HCT116 (cell line): ENCODE data around the gene PTGR1. TPM values are rescaled to one million over a fixed set of nuclear protein-coding genes. Genes with fewer than 3 reads are reported as not detected.

Experiments
- ATAC-seq: fragments of 200-7000 bp; cut with Tn5 transposase; 2 replicates; pipeline ENCODE4 v1.9.1; 2020; ENCODE audit warnings: mild to moderate bottlenecking, moderate library complexity
- BruUV-seq: library from RNA; stranded (reverse); fragments of 400-500 nt; replicated peaks from 2 replicates; lab custom pipeline; 2021; lab: Mats Ljungman, UMichigan
- CTCF ChIA-PET: fragments of 300-600 bp; sonication (Branson Sonifier 250); formaldehyde crosslinking; loops from one replicate; lab custom pipeline; 2021; ENCODE audit warnings: antibody characterized with exemption; lab: Charles Lee
- POLR2A ChIA-PET: fragments of 300-600, 350-600 bp; sonication (Branson Sonifier 250); formaldehyde crosslinking; loops from one replicate; lab custom pipeline; 2021; ENCODE audit warnings: antibody characterized with exemption; lab: Charles Lee
- RAD21 ChIA-PET, 2 experiments: fragments of 300-600 bp; sonication (Branson Sonifier 250); formaldehyde crosslinking; loops; one replicate each; lab custom pipeline; 2023; ENCODE audit warnings: low total read pairs in 2 of 2; ENCODE audit not compliant: uncharacterized antibody in 2 of 2, unreplicated experiment in 2 of 2, low non-redundant PET in 1 of 2; lab: Charles Lee
- DNase-seq: peaks from one replicate; pipeline ENCODE4 v3.0.0-alpha.2; 2010; ENCODE audit warnings: low read depth, low spot score
- H2AFZ ChIP-seq: fragments of 200-600 bp; shearing (Covaris generic), sonication (generic); 2 replicates; pipeline ENCODE4 v1.6.1; 2017; ENCODE audit warnings: low read depth, mixed run types, mixed read lengths, antibody characterized with exemption, low read length; ENCODE audit not compliant: poor library complexity, severe bottlenecking
- H3K27ac ChIP-seq: 2 replicates; pipeline ENCODE4 v1.5.1; 2012; ENCODE audit warnings: low read depth, low read length
- H3K27me3 ChIP-seq: fragments of 200-600 bp; sonication (generic); 2 replicates; pipeline ENCODE4 v1.6.1; 2016; ENCODE audit warnings: mixed run types, low read length, mixed read lengths; ENCODE audit not compliant: insufficient read depth
- H3K36me3 ChIP-seq, 2 experiments: fragments of 200-500 bp in 1 of 2; fragments of 200-600 bp in 1 of 2; sonication (Bioruptor generic) in 1 of 2; sonication (generic) in 1 of 2; 2 replicates each; pipeline versions ENCODE4 v1.5.1 to v1.6.1; 2014 to 2016; ENCODE audit warnings: low read length in 2 of 2, inconsistent platforms in 1 of 2, mixed read lengths in 1 of 2, mixed run types in 1 of 2; ENCODE audit not compliant: insufficient read depth in 2 of 2, control insufficient read depth in 1 of 2
- H3K4me1 ChIP-seq, 2 experiments: fragments of 200-600 bp in 1 of 2; sonication (generic) in 1 of 2; 2 replicates each; pipeline versions ENCODE4 v1.5.1 to v1.6.1; 2012 to 2017; ENCODE audit warnings: low read length in 2 of 2, inconsistent platforms in 1 of 2, mild to moderate bottlenecking in 1 of 2, mixed read lengths in 1 of 2, mixed run types in 1 of 2, moderate library complexity in 1 of 2; ENCODE audit not compliant: insufficient read depth in 2 of 2, control insufficient read depth in 1 of 2
- H3K4me2 ChIP-seq: fragments of 200-600 bp; sonication (generic); 2 replicates; pipeline ENCODE4 v1.6.1; 2017; ENCODE audit warnings: mixed run types, low read length, mixed read lengths
- H3K4me3 ChIP-seq, 2 experiments: fragments of 200-600 bp in 1 of 2; sonication (generic) in 1 of 2; replicated peaks in 1 of 2; 2 replicates each; pipeline ENCODE4 v1.5.1; 2011 to 2016; ENCODE audit warnings: low read length in 2 of 2, control low read depth in 1 of 2, low read depth in 1 of 2, mild to moderate bottlenecking in 1 of 2, mixed read lengths in 1 of 2, mixed run types in 1 of 2
- H3K79me2 ChIP-seq: fragments of 200-600 bp; sonication (generic); 2 replicates; pipeline ENCODE4 v1.6.1; 2017; ENCODE audit warnings: mild to moderate bottlenecking, mixed run types, low read length, moderate library complexity, mixed read lengths; ENCODE audit not compliant: insufficient read depth
- H3K9ac ChIP-seq: fragments of 200-600 bp; sonication (generic); 2 replicates; pipeline ENCODE4 v1.6.1; 2016; ENCODE audit warnings: low read length, mixed read lengths
- H3K9me2 ChIP-seq: fragments of 200-600 bp; sonication (generic), shearing (Covaris generic); 2 replicates; pipeline ENCODE4 v1.6.1; 2017; ENCODE audit warnings: mixed run types, mild to moderate bottlenecking, moderate library complexity; ENCODE audit not compliant: insufficient read depth
- H3K9me3 ChIP-seq, 2 experiments: fragments of 200-500 bp in 1 of 2; fragments of 200-600 bp in 1 of 2; sonication (Bioruptor generic) in 1 of 2; sonication (generic) in 1 of 2; 2 replicates each; pipeline ENCODE4 v1.6.1; 2014 to 2017; ENCODE audit warnings: low read length in 2 of 2, mixed read lengths in 2 of 2, inconsistent platforms in 1 of 2, low read depth in 1 of 2, mild to moderate bottlenecking in 1 of 2, mixed run types in 1 of 2, moderate library complexity in 1 of 2; ENCODE audit not compliant: control insufficient read depth in 1 of 2, insufficient read depth in 1 of 2
- H4K20me1 ChIP-seq: fragments of 200-600 bp; sonication (generic), shearing (Covaris generic); 2 replicates; pipeline ENCODE4 v1.6.1; 2017; ENCODE audit warnings: mixed run types, mild to moderate bottlenecking, moderate library complexity; ENCODE audit not compliant: insufficient read depth
- CBX3 ChIP-seq: IDR thresholded peaks from 2 replicates; pipeline ENCODE4 v1.6.1; 2012; ENCODE audit warnings: low read depth
- EGR1 ChIP-seq: IDR thresholded peaks from 2 replicates; pipeline ENCODE4 v1.6.1; 2012; ENCODE audit warnings: low read depth
- EZH2 ChIP-seq: fragments of 200-600 bp; sonication (generic); IDR thresholded peaks from 2 replicates; pipeline ENCODE4 v1.6.1; 2017; ENCODE audit warnings: antibody characterized with exemption, mixed run types
- EZH2phosphoT487 ChIP-seq: fragments of 200-600 bp; IDR thresholded peaks from 2 replicates; pipeline ENCODE4 v1.6.1; 2018; ENCODE audit warnings: antibody characterized with exemption, borderline replicate concordance
- JUND ChIP-seq: IDR thresholded peaks from 2 replicates; pipeline ENCODE4 v1.6.1; 2012
- POLR2A ChIP-seq: IDR thresholded peaks from 2 replicates; pipeline ENCODE4 v1.7.0; 2011; ENCODE audit warnings: borderline replicate concordance; ENCODE audit not compliant: insufficient read depth, insufficient read length; ENCODE audit errors: extremely low read depth
- SIN3A ChIP-seq: IDR thresholded peaks from 2 replicates; pipeline ENCODE4 v1.6.1; 2012; ENCODE audit warnings: low read depth
- SRF ChIP-seq: IDR thresholded peaks from 2 replicates; pipeline ENCODE4 v1.6.1; 2012; ENCODE audit warnings: low read depth
- TCF7L2 ChIP-seq: IDR thresholded peaks from 2 replicates; pipeline ENCODE4 v1.7.0; 2011; ENCODE audit warnings: borderline replicate concordance, inconsistent platforms; ENCODE audit not compliant: insufficient read depth, insufficient read length; ENCODE audit errors: extremely low read depth
- ZFX ChIP-seq: fragments of 450-650 bp; IDR thresholded peaks from 2 replicates; pipeline ENCODE4 v1.6.1; 2017
- ZNF274 ChIP-seq: fragments of 200-500 bp; sonication (Bioruptor generic); IDR thresholded peaks from 2 replicates; pipeline ENCODE4 v1.6.1; 2014; ENCODE audit warnings: mild to moderate bottlenecking, low read depth, low read length, inconsistent platforms
- intact Hi-C: fragments of 100-400 bp; cut with micrococcal nuclease; formaldehyde crosslinking; loops from 2 replicates; pipeline ENCODE4 v1.10.0; 2022
- total RNA-seq: library from RNA; stranded (reverse); gene quantifications from one replicate; pipeline ENCODE4 v1.2.1, GENCODE V29; 2021; ENCODE audit not compliant: unreplicated experiment
- TF ChIP-seq, protein P1 (sequence below): IDR thresholded peaks from 2 replicates; pipeline ENCODE4 v1.6.1; 2012; ENCODE audit warnings: low read depth
- TF ChIP-seq, protein P2 (sequence below): IDR thresholded peaks from 2 replicates; pipeline ENCODE4 v1.6.1; 2012
- TF ChIP-seq, protein P3 (sequence below), 3 experiments: fragments of 200-600 bp in 1 of 3; sonication (generic) in 1 of 3; IDR thresholded peaks in 2 of 3; conservative IDR thresholded peaks in 1 of 3; 2 replicates each; pipeline ENCODE4 v1.5.1; 2012 to 2017; ENCODE audit warnings: low read depth in 2 of 3, low read length in 2 of 3, antibody characterized with exemption in 1 of 3, borderline replicate concordance in 1 of 3, control low read depth in 1 of 3, mild to moderate bottlenecking in 1 of 3, mixed read lengths in 1 of 3, mixed run types in 1 of 3, moderate library complexity in 1 of 3; ENCODE audit not compliant: insufficient read depth in 1 of 3

The PTGR1 gene
- total RNA-seq, 1 experiment from 2014 or later: 53.9 TPM

DNA sequence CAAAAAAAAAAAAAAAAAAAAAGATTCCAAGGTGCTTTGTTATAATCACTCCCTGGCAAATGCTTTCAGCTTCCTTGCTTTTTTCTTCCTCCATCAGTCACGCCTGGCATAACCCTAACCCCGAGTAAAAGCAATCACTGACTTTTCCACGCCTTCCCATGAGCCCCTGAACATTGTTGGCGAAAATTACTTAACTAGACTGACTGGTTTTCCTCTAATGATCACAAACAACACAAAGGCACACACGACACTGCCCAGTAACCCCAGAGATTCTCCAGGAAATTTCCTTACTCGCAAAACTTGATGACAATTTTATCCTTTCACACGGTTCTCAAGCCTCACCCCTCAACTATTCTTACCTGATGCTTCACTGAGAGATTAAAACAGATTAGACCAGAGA, 11.4 kb upstream of the PTGR1 start:
- no peaks in the 10 kb centered on the region for H3K27me3 ChIP-seq
- H3K4me1 ChIP-seq: no peaks in the 10 kb centered on the region; a peak in 1 of 4 replicates
- ATAC-seq (no peak), DNase-seq (no peak)
- H3K4me2 ChIP-seq: no peak overlapping the region
- no peaks in the 10 kb centered on the region for H4K20me1 ChIP-seq
- H3K9me3 ChIP-seq: no peaks in the 10 kb centered on the region
- RAD21 ChIA-PET: no interaction called here
- no peaks in the 10 kb centered on the region for H3K79me2 ChIP-seq
- H3K9me2 ChIP-seq: no peaks in the 10 kb centered on the region
- CTCF ChIA-PET: interaction anchor here (1.4 kb wide), 1 partner anchor 11 kb away, joined by 7 read pairs; no protein-coding TSS in a partner anchor
- H3K36me3 ChIP-seq: no peaks in the 10 kb centered on the region
- H3K4me3 ChIP-seq: no peak overlapping the region
- POLR2A ChIA-PET: no interaction called here
- no peak overlapping the region for H3K27ac ChIP-seq
- H3K9ac ChIP-seq: no peak overlapping the region
- no TSS peak for BruUV-seq
- intact Hi-C loops: no loop called here
- TF ChIP-seq JUND: no peak
- TF ChIP-seq, protein P1, sequence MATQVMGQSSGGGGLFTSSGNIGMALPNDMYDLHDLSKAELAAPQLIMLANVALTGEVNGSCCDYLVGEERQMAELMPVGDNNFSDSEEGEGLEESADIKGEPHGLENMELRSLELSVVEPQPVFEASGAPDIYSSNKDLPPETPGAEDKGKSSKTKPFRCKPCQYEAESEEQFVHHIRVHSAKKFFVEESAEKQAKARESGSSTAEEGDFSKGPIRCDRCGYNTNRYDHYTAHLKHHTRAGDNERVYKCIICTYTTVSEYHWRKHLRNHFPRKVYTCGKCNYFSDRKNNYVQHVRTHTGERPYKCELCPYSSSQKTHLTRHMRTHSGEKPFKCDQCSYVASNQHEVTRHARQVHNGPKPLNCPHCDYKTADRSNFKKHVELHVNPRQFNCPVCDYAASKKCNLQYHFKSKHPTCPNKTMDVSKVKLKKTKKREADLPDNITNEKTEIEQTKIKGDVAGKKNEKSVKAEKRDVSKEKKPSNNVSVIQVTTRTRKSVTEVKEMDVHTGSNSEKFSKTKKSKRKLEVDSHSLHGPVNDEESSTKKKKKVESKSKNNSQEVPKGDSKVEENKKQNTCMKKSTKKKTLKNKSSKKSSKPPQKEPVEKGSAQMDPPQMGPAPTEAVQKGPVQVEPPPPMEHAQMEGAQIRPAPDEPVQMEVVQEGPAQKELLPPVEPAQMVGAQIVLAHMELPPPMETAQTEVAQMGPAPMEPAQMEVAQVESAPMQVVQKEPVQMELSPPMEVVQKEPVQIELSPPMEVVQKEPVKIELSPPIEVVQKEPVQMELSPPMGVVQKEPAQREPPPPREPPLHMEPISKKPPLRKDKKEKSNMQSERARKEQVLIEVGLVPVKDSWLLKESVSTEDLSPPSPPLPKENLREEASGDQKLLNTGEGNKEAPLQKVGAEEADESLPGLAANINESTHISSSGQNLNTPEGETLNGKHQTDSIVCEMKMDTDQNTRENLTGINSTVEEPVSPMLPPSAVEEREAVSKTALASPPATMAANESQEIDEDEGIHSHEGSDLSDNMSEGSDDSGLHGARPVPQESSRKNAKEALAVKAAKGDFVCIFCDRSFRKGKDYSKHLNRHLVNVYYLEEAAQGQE: no peak
- TF ChIP-seq TCF7L2: no peak
- TF ChIP-seq, protein P2, sequence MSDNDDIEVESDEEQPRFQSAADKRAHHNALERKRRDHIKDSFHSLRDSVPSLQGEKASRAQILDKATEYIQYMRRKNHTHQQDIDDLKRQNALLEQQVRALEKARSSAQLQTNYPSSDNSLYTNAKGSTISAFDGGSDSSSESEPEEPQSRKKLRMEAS: no peak
- no peak for TF ChIP-seq SRF
- TF ChIP-seq EZH2: no peak
- TF ChIP-seq, protein P3, sequence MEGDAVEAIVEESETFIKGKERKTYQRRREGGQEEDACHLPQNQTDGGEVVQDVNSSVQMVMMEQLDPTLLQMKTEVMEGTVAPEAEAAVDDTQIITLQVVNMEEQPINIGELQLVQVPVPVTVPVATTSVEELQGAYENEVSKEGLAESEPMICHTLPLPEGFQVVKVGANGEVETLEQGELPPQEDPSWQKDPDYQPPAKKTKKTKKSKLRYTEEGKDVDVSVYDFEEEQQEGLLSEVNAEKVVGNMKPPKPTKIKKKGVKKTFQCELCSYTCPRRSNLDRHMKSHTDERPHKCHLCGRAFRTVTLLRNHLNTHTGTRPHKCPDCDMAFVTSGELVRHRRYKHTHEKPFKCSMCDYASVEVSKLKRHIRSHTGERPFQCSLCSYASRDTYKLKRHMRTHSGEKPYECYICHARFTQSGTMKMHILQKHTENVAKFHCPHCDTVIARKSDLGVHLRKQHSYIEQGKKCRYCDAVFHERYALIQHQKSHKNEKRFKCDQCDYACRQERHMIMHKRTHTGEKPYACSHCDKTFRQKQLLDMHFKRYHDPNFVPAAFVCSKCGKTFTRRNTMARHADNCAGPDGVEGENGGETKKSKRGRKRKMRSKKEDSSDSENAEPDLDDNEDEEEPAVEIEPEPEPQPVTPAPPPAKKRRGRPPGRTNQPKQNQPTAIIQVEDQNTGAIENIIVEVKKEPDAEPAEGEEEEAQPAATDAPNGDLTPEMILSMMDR (IDR thresholded peaks at IDR 0.05 in 2 of 3, conservative IDR thresholded peaks at IDR 0.05 in 1 of 3; ENCODE audit: borderline replicate concordance in 1 of 3, insufficient read depth in 1 of 3, low read depth in 2 of 3, low read length in 2 of 3): no peak
- no peak for TF ChIP-seq CBX3
- no peak for TF ChIP-seq EGR1
- no peak for TF ChIP-seq ZNF274
- TF ChIP-seq ZFX: no peak
- TF ChIP-seq POLR2A: no peak
- TF ChIP-seq EZH2phosphoT487: no peak
- no peak for TF ChIP-seq SIN3A
- no peak overlapping the region for H2AFZ ChIP-seq
